NT2/D1 (cell line): ENCODE measurements around the gene LRRC40.

Experiments
- YY1 ChIP-seq: IDR thresholded peaks from 2 replicates; pipeline ENCODE4 v1.6.1; 2011; ENCODE audit not compliant: insufficient read length, insufficient read depth
- ZNF274 ChIP-seq: IDR thresholded peaks from 2 replicates; pipeline ENCODE4 v1.6.1; 2011; ENCODE audit warnings: mild to moderate bottlenecking, low read depth, low read length

DNA sequence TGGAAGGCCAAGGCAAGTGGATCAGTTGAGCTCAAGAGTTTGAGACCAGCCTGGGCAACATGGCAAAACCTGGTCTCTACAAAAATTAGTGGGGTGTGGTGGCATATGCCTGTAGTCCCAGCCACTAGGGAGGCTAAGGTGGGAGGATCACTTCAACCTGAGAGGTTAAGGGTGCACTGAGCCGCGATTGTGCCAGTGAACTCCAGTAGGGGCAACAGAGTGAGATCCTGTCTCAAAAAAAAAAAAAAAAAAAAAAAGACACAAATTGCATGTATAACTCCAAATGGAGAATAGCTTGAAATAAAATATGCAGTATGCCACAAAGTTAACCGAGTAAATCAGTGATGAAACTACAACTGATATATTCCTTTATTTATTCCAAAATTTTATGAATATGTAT is 51.6 kb downstream of the LRRC40 start:
- TF ChIP-seq YY1 (no peak), ZNF274 (no peak)
